Calu3 (cell line): ENCODE data around the gene TBX19. TPM values are rescaled to one million over a fixed set of nuclear protein-coding genes. Genes with fewer than 3 reads are reported as not detected.

Experiments
- BruUV-seq: library from RNA; stranded (reverse); fragments of 400-500 nt; replicated peaks from 2 replicates; lab custom pipeline; 2021; lab: Mats Ljungman, UMichigan
- CTCF ChIA-PET: fragments of 300-600 bp; sonication (Branson Sonifier 250); formaldehyde crosslinking; loops from one replicate; lab custom pipeline; 2022; ENCODE audit warnings: antibody characterized with exemption; lab: Charles Lee
- DNase-seq: peaks from one replicate; pipeline ENCODE4 v3.0.0; 2022
- H3K27ac Mint-ChIP-seq: one replicate; pipeline ENCODE4 v1.8.0; 2022; ENCODE audit warnings: mixed read lengths; ENCODE audit not compliant: unreplicated experiment
- H3K27me3 Mint-ChIP-seq: one replicate; pipeline ENCODE4 v1.8.0; 2022; ENCODE audit warnings: mixed read lengths; ENCODE audit not compliant: unreplicated experiment
- H3K36me3 Mint-ChIP-seq: one replicate; pipeline ENCODE4 v1.8.0; 2022; ENCODE audit warnings: mild to moderate bottlenecking, moderate library complexity, mixed read lengths; ENCODE audit not compliant: insufficient read depth, unreplicated experiment
- H3K4me1 Mint-ChIP-seq: one replicate; pipeline ENCODE4 v1.8.0; 2022; ENCODE audit warnings: mild to moderate bottlenecking, low read depth, mixed read lengths; ENCODE audit not compliant: unreplicated experiment
- H3K4me3 Mint-ChIP-seq: one replicate; pipeline ENCODE4 v1.8.0; 2022; ENCODE audit warnings: mild to moderate bottlenecking, low read depth, moderate library complexity, mixed read lengths; ENCODE audit not compliant: unreplicated experiment
- H3K9me3 Mint-ChIP-seq: one replicate; pipeline ENCODE4 v1.8.0; 2022; ENCODE audit warnings: low read depth, mixed read lengths; ENCODE audit not compliant: unreplicated experiment
- CTCF ChIP-seq: fragments of 200-600 bp; IDR thresholded peaks from one replicate; pipeline ENCODE4 v1.8.0; 2022; ENCODE audit warnings: antibody characterized with exemption; ENCODE audit not compliant: unreplicated experiment
- intact Hi-C: fragments of 100-400 bp; cut with micrococcal nuclease; formaldehyde crosslinking; loops from one replicate; pipeline ENCODE4 v1.10.0; 2022; ENCODE audit not compliant: unreplicated experiment
- total RNA-seq: library from RNA; stranded (reverse); gene quantifications from 2 replicates; pipeline ENCODE4 v1.2.3, GENCODE V29; 2022

Gene TBX19
- total RNA-seq, 1 experiment from 2014 or later: 3.5 TPM

DNA sequence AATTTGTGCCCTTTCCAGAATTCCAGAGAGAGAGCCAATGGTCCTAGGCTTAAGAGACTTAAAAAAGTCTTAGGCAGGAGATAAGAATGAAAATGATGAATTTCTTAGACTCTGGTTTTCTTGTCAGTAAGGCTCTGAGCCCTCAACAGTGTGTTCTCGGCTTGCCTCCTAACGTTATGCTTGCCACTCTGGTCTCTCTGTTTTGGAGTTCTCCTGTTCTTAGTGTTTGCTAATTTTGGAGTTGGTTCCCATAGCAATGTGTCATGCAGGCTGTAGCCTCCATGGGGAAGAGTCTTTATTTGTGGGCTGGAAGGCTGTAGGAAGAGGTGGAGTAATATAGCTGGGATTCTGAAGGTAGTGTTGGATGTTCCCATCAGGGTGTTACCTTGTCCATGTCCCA is 19.9 kb downstream of the TBX19 start:
- Mint-ChIP-seq H3K27me3 (no peaks in the 10 kb centered on the region), H3K9me3 (peaks cover 3% of the 10 kb centered on the region), H3K27ac (peak overlapping the region; percentile 95), H3K36me3 (peaks cover 8% of the 10 kb centered on the region), H3K4me3 (no peak overlapping the region), H3K4me1 (peaks cover 47% of the 10 kb centered on the region)
- DNase-seq: no peak
- TF ChIP-seq CTCF: no peak
- intact Hi-C loops: loop anchor here (5.0 kb wide), 1 partner anchor 63 kb away; no protein-coding TSS in a partner anchor
- CTCF ChIA-PET: interaction anchor here (0.7 to 2.0 kb wide), 3 partner anchors 16 to 65 kb away, joined by 3 to 16 read pairs (median 3); no protein-coding TSS in a partner anchor
- no TSS peak for BruUV-seq

DNA sequence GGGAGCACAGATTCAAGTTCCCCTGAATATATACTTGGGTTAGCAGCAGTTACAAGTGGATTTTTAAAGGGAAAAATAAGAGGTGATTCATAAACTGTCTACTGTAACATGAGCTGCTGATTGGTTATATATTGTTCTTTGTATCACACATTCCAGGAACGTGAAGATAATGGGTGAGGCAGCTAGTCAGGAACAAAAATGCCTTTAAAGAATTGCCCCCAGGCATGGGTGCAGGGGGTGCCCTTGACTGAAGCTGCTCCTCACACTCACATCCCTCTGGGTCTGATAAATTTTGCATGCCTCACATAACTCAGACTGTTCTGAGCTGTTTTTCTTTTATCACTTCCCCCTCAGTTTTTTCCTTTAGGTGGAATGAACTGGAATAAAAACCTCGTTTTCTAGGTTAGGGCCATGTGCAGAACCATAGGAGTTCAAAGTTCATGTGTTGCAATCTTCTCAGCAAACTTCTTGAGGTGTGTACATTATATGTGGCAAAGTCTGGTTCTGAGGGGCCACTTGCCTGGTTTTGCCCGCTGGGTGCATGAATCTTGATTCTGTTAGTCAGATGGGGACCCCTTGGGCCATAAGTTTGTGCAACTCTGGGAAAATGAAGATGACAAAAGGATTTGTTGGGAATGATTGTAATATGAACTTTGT is 21.1 kb downstream of the TBX19 start:
- TF ChIP-seq CTCF: no peak
- intact Hi-C loops: loop anchor here (5.0 kb wide), 1 partner anchor 64 kb away; no protein-coding TSS in a partner anchor
- CTCF ChIA-PET: interaction anchor here (0.7 to 2.0 kb wide), 9 partner anchors 10 to 219 kb away, joined by 3 to 16 read pairs (median 5); no protein-coding TSS in a partner anchor
- DNase-seq: peak; percentile 91
- Mint-ChIP-seq H3K27ac (peak overlapping the region; percentile 95), H3K4me3 (no peak overlapping the region), H3K36me3 (peaks cover 8% of the 10 kb centered on the region), H3K27me3 (no peaks in the 10 kb centered on the region), H3K9me3 (peaks cover 3% of the 10 kb centered on the region), H3K4me1 (peaks cover 55% of the 10 kb centered on the region)
- BruUV-seq: no TSS peak

DNA sequence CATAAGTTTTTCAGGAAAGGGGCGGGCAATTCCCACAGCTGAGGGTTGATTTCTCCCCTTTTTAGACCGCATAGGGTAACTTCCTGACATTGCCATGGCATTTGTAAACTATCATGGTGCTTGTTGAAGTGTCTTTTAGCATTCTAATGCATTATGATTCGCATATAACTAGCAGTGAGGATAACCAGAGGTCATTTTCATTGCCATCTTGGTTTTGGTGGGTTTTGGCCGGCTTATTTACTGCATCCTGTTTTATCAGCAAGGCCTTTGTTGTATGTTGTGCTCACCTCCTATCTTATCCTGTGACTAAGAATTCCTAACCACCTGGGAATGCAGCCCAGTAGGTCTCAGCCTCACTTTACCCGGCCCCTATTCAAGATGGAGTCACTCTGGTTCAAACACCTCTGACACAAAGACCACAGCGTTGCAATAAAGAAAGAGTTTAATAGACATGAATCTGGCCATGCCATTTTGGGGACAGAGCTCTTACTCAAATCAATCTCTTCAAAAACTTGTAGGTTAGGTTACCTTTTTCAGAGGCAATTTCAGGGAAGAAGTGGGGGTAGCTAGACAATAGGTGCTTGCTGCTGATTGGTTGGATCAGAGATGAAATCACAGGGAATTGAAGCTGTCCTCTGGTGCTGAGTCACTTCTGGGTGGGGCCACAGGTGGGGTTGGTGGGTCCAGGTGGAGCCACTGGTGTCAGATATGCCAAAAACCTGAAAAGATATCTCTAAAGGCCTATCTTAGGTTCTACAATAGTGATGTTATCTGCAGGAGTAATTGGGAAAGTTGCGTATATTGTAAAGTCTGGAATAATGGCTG is 23.3 kb downstream of the TBX19 start:
- no peak for DNase-seq
- no peak overlapping the region for H3K27ac Mint-ChIP-seq
- peaks cover 8% of the 10 kb centered on the region for H3K36me3 Mint-ChIP-seq
- TF ChIP-seq CTCF: no peak
- peaks cover 3% of the 10 kb centered on the region for H3K9me3 Mint-ChIP-seq
- intact Hi-C loops: loop anchor here (5.0 kb wide), 1 partner anchor 67 kb away; no protein-coding TSS in a partner anchor
- H3K27me3 Mint-ChIP-seq: no peaks in the 10 kb centered on the region
- CTCF ChIA-PET: no interaction called here
- BruUV-seq: no TSS peak
- H3K4me1 Mint-ChIP-seq: peaks cover 55% of the 10 kb centered on the region
- no peak overlapping the region for H3K4me3 Mint-ChIP-seq

DNA sequence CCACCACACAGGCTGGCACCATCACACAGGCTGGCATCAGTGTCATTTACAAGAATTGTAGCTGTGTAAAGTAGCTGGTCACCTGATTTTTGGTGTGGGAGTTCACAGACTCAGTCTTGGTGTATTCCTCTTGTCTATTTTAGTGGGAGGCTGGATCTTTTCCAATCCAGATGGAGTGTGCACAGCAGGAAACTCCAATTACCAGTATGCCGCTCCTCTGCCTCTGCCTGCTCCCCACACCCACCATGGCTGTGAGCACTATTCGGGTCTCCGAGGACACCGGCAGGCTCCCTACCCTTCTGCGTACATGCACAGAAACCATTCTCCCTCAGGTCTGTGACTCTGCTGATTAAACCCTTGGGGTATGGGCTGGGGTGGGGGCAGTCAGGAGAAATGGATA is 24.2 kb downstream of the TBX19 start:
- H3K4me3 Mint-ChIP-seq: no peak overlapping the region
- H3K4me1 Mint-ChIP-seq: peaks cover 55% of the 10 kb centered on the region
- intact Hi-C loops: loop anchor here (5.0 kb wide), 1 partner anchor 68 kb away; no protein-coding TSS in a partner anchor
- CTCF ChIA-PET: no interaction called here
- H3K9me3 Mint-ChIP-seq: peaks cover 3% of the 10 kb centered on the region
- no peak overlapping the region for H3K27ac Mint-ChIP-seq
- no peak for DNase-seq
- no TSS peak for BruUV-seq
- no peaks in the 10 kb centered on the region for H3K27me3 Mint-ChIP-seq
- H3K36me3 Mint-ChIP-seq: peaks cover 8% of the 10 kb centered on the region
- no peak for TF ChIP-seq CTCF
